Common myeloid progenitor, CD34-positive (primary cell): ENCODE data around the gene TP53.

Source experiments
- CTCF ChIA-PET: fragments of 350-600 bp; sonication (Branson Sonifier 250); formaldehyde crosslinking; loops from one replicate; lab custom pipeline; 2021; ENCODE audit warnings: antibody characterized with exemption; lab: Charles Lee
- POLR2A ChIA-PET: fragments of 350-600 bp; sonication (Branson Sonifier 250); formaldehyde crosslinking; loops from one replicate; lab custom pipeline; 2021; ENCODE audit warnings: antibody characterized with exemption; lab: Charles Lee
- DNase-seq, 3 donors: peaks; one replicate each; pipeline versions ENCODE4 v3.0.0 to v3.0.0-alpha.2; 2013
- H3K27ac ChIP-seq, 2 experiments: 1 replicate in 1 of 2; 2 replicates in 1 of 2; pipeline ENCODE4 v1.7.0; 2013; ENCODE audit warnings: inconsistent platforms in 2 of 2, low read length in 2 of 2, mild to moderate bottlenecking in 2 of 2, low read depth in 1 of 2, moderate library complexity in 1 of 2; ENCODE audit not compliant: severe bottlenecking in 2 of 2, insufficient read depth in 1 of 2, poor library complexity in 1 of 2
- H3K27me3 ChIP-seq, 5 experiments: replicated peaks in 2 of 5; 1 replicate in 3 of 5; 2 replicates in 2 of 5; pipeline versions ENCODE4 v1.6.1 to v1.7.0; 2013; ENCODE audit warnings: low read length in 4 of 5, mild to moderate bottlenecking in 2 of 5, moderate library complexity in 2 of 5, inconsistent platforms in 1 of 5; ENCODE audit not compliant: insufficient read depth in 5 of 5, control insufficient read depth in 4 of 5
- H3K36me3 ChIP-seq, 4 experiments: 1 replicate in 2 of 4; 2 replicates in 2 of 4; pipeline versions ENCODE4 v1.6.1 to v1.7.0; 2013; ENCODE audit warnings: low read length in 3 of 4, control low read depth in 1 of 4, mild to moderate bottlenecking in 1 of 4; ENCODE audit not compliant: control insufficient read depth in 4 of 4, insufficient read depth in 4 of 4
- H3K4me1 ChIP-seq, 4 experiments: 1 replicate in 3 of 4; 2 replicates in 1 of 4; pipeline versions ENCODE4 v1.6.1 to v1.7.1; 2013; ENCODE audit warnings: low read length in 3 of 4, mild to moderate bottlenecking in 3 of 4, control low read depth in 1 of 4, inconsistent platforms in 1 of 4, moderate library complexity in 1 of 4; ENCODE audit not compliant: control insufficient read depth in 4 of 4, insufficient read depth in 4 of 4; ENCODE audit errors: control extremely low read depth in 1 of 4
- H3K4me3 ChIP-seq, 7 experiments: 1 replicate in 4 of 7; 2 replicates in 3 of 7; pipeline versions ENCODE4 v1.5.1 to v1.7.0; 2013; ENCODE audit warnings: mild to moderate bottlenecking in 7 of 7, low read length in 6 of 7, moderate library complexity in 6 of 7, inconsistent platforms in 2 of 7, low read depth in 2 of 7, control low read depth in 1 of 7; ENCODE audit not compliant: insufficient read depth in 4 of 7, control insufficient read depth in 1 of 7; ENCODE audit errors: extremely low read depth in 1 of 7
- H3K9me3 ChIP-seq, 5 experiments: 1 replicate in 4 of 5; 2 replicates in 1 of 5; pipeline versions ENCODE4 v1.6.1 to v1.7.1; 2013; ENCODE audit warnings: low read length in 4 of 5, mild to moderate bottlenecking in 2 of 5, inconsistent platforms in 1 of 5, low read depth in 1 of 5, moderate library complexity in 1 of 5; ENCODE audit not compliant: control insufficient read depth in 4 of 5, insufficient read depth in 2 of 5; ENCODE audit errors: control extremely low read depth in 1 of 5
- WGBS: methylation state at CpG from one replicate; pipeline ENCODE4 v1.1.5; 2013; ENCODE audit not compliant: insufficient coverage; 5-methylcytosine and 5-hydroxymethylcytosine counted together

The TP53 gene

GRCh38 chr17:7702776-7703175 lies 15.5 kb upstream of the TP53 start:
- peaks cover 0 to 25% (median 12%) of the 10 kb centered on the region in 4 experiments for H3K4me1 ChIP-seq
- H3K27me3 ChIP-seq: peaks cover 0 to 47% (median 27%) of the 10 kb centered on the region in 5 experiments
- CTCF ChIA-PET: interaction anchor here (1.1 to 1.9 kb wide), 2 partner anchors 15 to 40 kb away, joined by 4 to 12 read pairs; partner anchors contain the start of genes TP53 and WRAP53
- H3K9me3 ChIP-seq: no peaks in the 10 kb centered on the region
- POLR2A ChIA-PET: interaction anchor here (1.3 kb wide), 1 partner anchor 17 kb away, joined by 3 read pairs; no protein-coding TSS in a partner anchor
- peaks cover 0 to 23% (median 16%) of the 10 kb centered on the region in 4 experiments for H3K36me3 ChIP-seq
- over 99% methylated on average over 12 of the region's 13 CpGs for WGBS
- no peak for DNase-seq
- no peak overlapping the region for H3K27ac ChIP-seq
- no peak overlapping the region for H3K4me3 ChIP-seq

- Histone ChIP-seq H3K4me1 (peaks cover 0 to 25% (median 12%) of the 10 kb centered on the region in 4 experiments), H3K27me3 (peaks cover 0 to 39% (median 25%) of the 10 kb centered on the region in 5 experiments), H3K4me3 (no peak overlapping the region), H3K27ac (no peak overlapping the region), H3K36me3 (peaks cover 0 to 23% (median 16%) of the 10 kb centered on the region in 4 experiments), H3K9me3 (no peaks in the 10 kb centered on the region)
- CTCF ChIA-PET: interaction anchor here (0.7 to 1.2 kb wide), 3 partner anchors 9 to 74 kb away, joined by 3 read pairs; partner anchors contain the start of gene SAT2
- DNase-seq: no peak
- POLR2A ChIA-PET: no interaction called here
- WGBS: 97% methylated on average over 12 of the region's 14 CpGs
Measured at GRCh38 chr17:7701681-7702080, 14.4 kb upstream of the TP53 start.

- Histone ChIP-seq H3K27me3 (peaks cover 0 to 27% (median 15%) of the 10 kb centered on the region in 5 experiments), H3K27ac (no peak overlapping the region), H3K4me3 (no peak overlapping the region), H3K9me3 (no peaks in the 10 kb centered on the region), H3K4me1 (peaks cover 0 to 19% (median 9%) of the 10 kb centered on the region in 4 experiments), H3K36me3 (peaks cover 2 to 27% (median 17%) of the 10 kb centered on the region in 4 experiments)
- DNase-seq: no peak
- WGBS: 96% methylated on average over 7 of the region's 7 CpGs
- POLR2A ChIA-PET: no interaction called here
- CTCF ChIA-PET: interaction anchor here (0.9 kb wide), 2 partner anchors 13 to 15 kb away, joined by 3 read pairs; no protein-coding TSS in a partner anchor
Measured at GRCh38 chr17:7700510-7700909, 13.2 kb upstream of the TP53 start.

GRCh38 chr17:7697828-7698588 lies 10.7 kb upstream of the TP53 start:
- peaks cover 0 to 2% (median 0%) of the 10 kb centered on the region in 5 experiments for H3K27me3 ChIP-seq
- peaks cover 2 to 31% (median 23%) of the 10 kb centered on the region in 4 experiments for H3K36me3 ChIP-seq
- H3K27ac ChIP-seq: no peak overlapping the region
- ChIA-PET CTCF (no interaction called here), POLR2A (no interaction called here)
- no peak for DNase-seq
- 100% methylated on average over 2 of the region's 4 CpGs for WGBS
- no peaks in the 10 kb centered on the region for H3K4me1 ChIP-seq
- H3K4me3 ChIP-seq: no peak overlapping the region
- H3K9me3 ChIP-seq: no peaks in the 10 kb centered on the region

- no peak overlapping the region for H3K27ac ChIP-seq
- H3K36me3 ChIP-seq: peaks cover 2 to 16% (median 11%) of the 10 kb centered on the region in 4 experiments
- H3K27me3 ChIP-seq: no peaks in the 10 kb centered on the region
- H3K4me3 ChIP-seq: no peak overlapping the region
- whole genome bisulfite sequencing: 97% methylated on average over 10 of the region's 10 CpGs
- ChIA-PET CTCF (no interaction called here), POLR2A (no interaction called here)
- H3K4me1 ChIP-seq: no peaks in the 10 kb centered on the region
- no peaks in the 10 kb centered on the region for H3K9me3 ChIP-seq
- DNase-seq: no peak
Measured at GRCh38 chr17:7695586-7695985, 8.3 kb upstream of the TP53 start.

- Histone ChIP-seq H3K4me3 (peak overlapping the region; percentile 59 to 100 (median 100)), H3K9me3 (no peaks in the 10 kb centered on the region), H3K27me3 (no peaks in the 10 kb centered on the region), H3K27ac (peak overlapping the region; percentile 68 to 88), H3K36me3 (peaks cover 0 to 20% (median 6%) of the 10 kb centered on the region in 4 experiments), H3K4me1 (peaks cover 10 to 42% (median 34%) of the 10 kb centered on the region in 4 experiments)
- no peak for DNase-seq
- POLR2A ChIA-PET: interaction anchor here (1.5 kb wide), 1 partner anchor 61 kb away, joined by 8 read pairs; the partner anchor contains the start of gene SAT2
- CTCF ChIA-PET: interaction anchor here (0.6 to 6.4 kb wide), 13 partner anchors 10 to 283 kb away, joined by 3 to 91 read pairs (median 4); partner anchors contain the start of genes DNAH2, SAT2 and SHBG
- 34% methylated on average over 11 of the region's 13 CpGs for WGBS
Measured at GRCh38 chr17:7688808-7689316, 1.6 kb upstream of the TP53 start.
